Measurements from ENCODE around the gene DLG2. TPM values are rescaled to one million over a fixed set of nuclear protein-coding genes. Genes with fewer than 3 reads are reported as not detected.

DLG2 gene
- polyA plus RNA-seq, 3 donors, result 9.9 to 11.8 (median 10.1) TPM

DNA sequence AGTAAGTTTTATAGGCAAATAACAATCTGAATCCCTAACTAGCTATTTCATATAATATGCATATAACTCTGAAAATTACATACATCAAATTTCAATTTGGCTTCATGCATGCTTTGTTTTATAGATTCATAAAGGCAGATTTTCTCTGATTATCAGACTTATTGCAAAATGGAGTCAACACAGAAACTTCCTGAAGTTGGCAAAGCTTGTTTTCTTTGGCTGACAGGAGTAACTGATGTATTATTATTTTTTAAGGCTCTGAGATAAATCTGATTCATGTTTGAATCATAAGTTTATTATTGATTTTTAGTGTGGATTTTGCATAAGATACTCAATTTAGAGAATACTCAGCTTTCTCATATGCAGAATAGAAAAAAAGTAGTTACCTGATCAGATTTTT, 1984.6 kb downstream of the DLG2 start:
- DNase-seq (ENCODE audit: extremely low read depth in 1 of 11, low read depth in 9 of 11, low spot score in 4 of 11), result no peak

DNA sequence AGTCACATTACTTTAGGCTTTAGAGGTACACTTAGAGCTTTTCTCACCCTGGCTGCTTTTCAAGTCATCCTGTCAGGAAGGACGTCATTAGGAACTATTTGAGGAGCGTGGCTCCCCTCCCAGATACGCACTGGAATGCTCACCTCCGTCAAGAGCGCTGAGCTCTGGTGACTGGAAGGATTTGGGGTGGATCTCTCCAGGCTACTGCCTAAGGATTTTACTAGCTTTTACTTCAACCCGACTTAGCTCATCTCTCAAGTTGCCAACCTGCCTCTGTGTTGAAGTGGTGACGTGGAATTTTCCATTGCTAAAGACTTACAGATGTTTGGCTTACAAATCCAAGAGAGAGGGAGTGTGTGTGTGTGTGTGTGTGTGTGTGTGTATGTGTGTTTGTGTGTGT, 1985.6 kb downstream of the DLG2 start:
- no peak for DNase-seq (ENCODE audit: extremely low read depth in 1 of 11, low read depth in 9 of 11, low spot score in 4 of 11)

DNA sequence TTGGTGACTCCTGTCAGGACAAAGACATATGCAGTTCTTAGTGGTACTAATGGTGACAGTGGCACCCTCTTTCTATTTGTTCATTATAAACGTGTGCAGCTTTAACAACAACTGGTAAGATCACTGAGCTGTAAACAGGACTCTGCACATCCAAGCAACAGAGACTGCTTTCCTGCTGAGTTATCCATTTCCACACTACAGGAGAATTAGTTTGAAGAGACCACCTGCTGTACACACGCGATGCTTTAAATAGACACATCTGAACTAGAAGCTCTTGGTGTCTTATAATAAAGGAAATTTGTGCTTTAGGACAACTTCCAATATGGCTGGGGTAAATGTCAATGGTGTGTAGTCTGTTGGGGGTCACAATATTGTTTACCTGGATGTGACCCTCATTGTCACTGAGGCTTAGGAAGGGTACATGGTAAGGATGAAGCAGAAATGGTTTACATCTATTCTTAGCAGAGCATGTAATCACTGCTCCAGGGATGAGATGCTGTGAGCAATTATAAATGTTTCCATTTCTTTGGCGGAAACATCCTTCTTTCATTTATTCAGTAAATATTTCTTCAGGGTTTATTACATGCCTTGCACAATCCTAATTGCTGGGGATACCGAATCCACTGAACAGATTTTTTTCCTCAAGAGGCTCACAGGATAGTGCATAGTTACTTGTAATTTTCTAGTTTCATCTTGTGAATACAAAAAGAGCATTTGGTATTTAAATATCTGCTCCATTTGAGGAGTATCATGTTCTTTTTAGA, 1987.0 kb downstream of the DLG2 start:
- DNase-seq (ENCODE audit: extremely low read depth in 1 of 11, low read depth in 9 of 11, low spot score in 4 of 11), result no peak

DNA sequence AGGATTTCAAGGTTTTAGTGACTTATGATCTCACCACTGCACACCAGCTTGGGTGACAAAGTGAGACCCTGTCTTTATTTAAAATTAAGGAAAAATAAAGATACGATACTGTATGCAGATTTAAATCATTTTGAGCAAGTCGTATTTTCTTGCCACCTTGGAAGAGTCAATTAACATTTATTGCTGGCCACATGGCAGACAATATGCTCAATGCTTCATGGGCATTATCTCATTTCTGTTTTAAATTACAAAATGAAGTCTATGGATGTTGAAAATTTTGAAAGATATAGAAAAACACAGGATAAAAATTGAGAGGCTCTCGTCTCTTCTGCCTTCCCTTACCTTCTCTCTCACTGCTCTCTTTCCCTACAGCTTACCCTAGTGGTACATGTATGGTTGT, 1992.0 kb downstream of the DLG2 start:
- no peak for DNase-seq (ENCODE audit: extremely low read depth in 1 of 11, low read depth in 9 of 11, low spot score in 4 of 11)

DNA sequence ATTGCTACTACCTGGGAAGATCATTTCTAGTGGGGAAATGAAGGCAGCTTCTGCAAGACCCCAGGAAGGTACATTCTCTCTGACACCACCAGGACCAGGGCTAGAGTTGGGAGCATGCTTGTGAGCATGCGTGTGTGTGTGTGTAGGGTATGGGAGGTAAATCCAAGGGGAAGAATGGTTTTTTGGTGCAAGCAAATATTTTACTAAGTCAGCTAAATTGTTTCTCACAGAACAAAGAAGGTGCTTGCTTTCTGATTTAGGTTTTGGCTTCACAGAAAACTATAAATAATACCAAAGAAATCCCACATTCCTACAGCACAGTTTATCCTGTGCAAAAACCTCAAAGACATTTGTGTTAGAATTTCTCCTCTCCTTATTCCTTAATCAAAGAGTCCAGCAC, 1996.9 kb downstream of the DLG2 start:
- DNase-seq (ENCODE audit: extremely low read depth in 1 of 11, low read depth in 9 of 11, low spot score in 4 of 11), result no peak

DNA sequence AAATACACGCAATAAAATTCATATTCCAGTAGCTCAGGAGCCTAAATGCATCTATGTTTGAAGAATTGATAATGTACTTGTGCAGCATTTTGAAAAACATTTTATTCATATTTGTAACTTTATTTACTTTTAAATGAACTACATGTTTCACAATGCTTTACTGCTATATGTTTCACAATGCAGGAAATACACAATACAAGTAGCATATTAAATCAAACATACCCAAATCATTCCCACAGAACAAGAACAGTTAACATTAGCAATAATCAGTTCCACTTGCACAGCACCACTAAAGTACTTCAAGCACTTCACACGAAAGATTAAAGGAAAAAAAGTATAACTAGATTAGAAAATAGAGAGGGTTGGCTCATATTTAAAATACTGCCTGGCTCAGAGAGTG, 1997.4 kb downstream of the DLG2 start:
- DNase-seq (ENCODE audit: extremely low read depth in 1 of 11, low read depth in 9 of 11, low spot score in 4 of 11), result no peak

DNA sequence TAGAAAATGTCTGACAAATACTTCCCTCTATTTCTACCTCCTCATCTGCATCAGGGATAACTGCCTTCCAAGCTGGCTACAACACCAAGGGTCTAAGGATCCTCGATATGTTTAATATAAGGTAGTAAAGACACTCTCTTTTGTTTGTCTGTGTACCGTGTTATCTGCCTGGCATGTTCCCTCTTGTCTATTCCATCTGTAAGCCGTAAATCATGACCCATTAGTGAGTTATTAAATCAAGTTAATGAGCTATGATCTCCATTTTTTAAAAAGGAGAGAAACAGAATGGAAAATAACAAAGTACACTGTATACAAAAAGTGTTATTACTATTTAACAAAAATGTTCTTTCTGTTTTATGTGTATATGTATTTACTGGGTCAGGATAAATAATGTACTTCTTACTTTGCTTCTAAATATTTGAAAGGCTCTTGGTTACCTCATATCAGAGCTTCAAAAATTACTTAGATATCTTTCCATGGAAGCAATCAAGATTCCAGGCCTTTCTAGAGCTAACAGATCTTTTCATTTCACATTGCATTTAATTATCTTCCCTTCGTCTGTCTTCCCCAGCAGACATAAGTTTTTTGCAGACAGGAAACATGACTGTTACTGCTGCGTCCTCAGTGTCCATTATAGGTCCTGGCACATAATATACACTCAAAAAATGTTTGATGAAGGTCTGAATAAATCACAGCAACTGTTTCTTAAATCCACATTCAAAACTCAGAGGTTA, 1998.4 kb downstream of the DLG2 start:
- DNase-seq (ENCODE audit: extremely low read depth in 1 of 11, low read depth in 9 of 11, low spot score in 4 of 11), result no peak

DNA sequence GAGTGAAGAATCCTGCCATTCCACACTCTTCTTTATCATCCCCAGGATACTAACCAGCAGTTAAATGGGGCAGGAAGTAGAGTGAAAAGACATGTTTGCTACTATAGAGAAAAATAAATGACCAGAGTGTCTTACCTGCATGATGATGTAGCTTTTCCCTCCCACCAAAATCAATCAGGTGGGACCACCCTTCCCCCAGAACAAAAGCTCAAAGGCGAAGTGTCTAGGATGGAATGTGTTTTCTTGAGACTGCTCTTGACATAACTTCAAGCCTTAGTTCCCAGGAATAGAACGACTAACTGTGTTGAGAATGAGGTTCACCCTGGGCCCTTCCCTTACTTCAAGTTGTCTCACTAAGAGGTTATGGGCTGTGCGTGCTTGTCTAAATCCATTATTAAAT, 2001.8 kb downstream of the DLG2 start:
- DNase-seq (ENCODE audit: extremely low read depth in 1 of 11, low read depth in 9 of 11, low spot score in 4 of 11), result no peak

DNA sequence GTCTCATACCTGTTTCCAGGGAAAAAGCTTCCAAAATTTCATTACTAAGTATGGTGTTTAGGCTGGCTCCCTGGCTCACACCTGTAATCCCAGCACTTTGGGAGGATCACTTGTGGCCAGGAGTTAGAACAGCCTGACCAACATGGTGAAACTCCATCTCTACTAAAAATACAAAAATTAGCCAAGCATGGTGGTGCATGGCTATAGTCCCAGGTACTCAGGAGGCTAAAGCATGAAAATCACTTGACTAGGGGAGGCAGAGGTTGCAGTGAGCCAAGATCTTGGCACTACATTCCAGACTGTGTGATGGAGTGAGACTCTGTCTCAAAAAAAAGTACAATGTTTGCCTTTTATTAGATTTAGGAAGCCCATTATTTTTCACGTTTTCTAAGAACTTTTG, 2009.5 kb downstream of the DLG2 start:
- no peak for DNase-seq (ENCODE audit: extremely low read depth in 1 of 11, low read depth in 9 of 11, low spot score in 4 of 11)

DNA sequence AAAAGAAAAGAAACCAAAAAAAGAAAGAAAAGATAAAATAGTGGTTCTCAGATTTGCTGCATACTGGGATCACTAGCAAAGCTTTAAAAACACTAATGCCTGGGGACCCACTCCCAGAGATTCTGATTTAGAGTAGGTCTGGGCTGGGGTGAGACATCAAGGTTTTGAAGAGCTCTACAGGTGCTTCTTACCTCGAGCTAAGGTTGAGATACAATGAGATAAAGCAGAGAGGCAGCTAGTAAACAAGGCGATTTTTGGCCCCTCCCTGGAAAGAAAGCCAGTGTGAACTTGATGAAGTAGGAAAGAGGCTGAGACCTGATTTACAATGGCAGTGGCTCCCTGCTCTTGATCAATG, 2013.4 kb downstream of the DLG2 start:
- no peak for DNase-seq (ENCODE audit: extremely low read depth in 1 of 11, low read depth in 9 of 11, low spot score in 4 of 11)

DNA sequence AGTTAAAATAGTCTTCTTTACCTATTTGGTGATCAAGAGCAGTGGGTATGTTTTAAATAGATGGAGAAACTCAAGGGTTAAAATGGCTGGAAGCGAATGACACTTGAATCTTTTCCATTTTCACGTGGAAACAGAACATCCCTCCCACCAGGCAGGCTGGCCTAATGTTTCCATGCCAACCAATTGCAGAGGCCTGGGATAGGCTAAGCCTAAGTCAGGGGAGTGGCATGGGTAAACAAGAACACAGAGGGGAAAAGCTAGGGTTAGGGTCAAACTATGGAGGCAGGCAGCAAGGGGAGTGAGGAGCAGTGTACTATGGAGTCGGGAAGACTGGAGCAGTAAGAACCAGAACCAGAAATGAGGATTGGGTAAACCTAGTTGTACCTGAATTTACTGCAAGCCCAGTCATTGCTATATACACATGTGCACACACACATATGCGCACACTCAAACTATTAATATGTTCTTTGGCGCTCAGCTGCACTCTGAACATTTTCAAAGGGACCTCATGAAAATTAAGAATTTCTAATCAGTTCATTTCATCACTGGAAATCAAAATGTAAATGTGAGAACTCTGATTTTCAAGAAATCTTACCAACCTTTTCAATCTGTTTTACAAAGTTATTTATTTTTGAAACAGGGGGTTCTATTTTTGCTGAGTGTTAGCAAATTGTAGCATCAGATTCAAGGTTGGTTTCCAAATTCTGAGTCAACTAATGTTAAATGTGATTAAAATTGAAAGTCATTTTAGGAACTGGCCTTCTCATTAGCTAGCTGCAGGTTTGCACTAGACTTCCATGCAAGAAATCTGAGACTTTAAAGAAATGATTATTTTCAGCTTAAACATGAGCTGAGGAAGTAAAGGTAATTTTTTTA, 2014.0 kb downstream of the DLG2 start:
- no peak for DNase-seq (ENCODE audit: extremely low read depth in 1 of 11, low read depth in 9 of 11, low spot score in 4 of 11)

DNA sequence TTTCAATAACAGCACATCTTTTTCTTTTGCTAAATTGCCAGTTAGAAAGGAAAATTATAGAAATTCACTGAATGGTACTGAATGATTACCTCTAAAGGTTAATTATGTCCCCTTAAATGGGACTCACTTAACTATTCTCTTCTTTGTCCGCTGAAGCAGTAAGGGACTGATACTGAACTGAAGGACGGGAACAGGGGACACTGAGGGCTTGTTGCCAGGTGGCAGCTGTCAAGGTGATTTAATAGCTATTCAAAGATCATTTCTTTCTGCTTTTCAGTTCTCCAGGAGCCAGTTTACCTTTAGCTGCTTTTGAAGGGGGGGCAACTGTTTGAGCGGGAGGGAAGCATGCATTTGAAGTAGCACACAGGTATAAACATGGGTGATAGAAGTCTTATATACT, 2015.5 kb downstream of the DLG2 start:
- DNase-seq (ENCODE audit: extremely low read depth in 1 of 11, low read depth in 9 of 11, low spot score in 4 of 11), result no peak

DNA sequence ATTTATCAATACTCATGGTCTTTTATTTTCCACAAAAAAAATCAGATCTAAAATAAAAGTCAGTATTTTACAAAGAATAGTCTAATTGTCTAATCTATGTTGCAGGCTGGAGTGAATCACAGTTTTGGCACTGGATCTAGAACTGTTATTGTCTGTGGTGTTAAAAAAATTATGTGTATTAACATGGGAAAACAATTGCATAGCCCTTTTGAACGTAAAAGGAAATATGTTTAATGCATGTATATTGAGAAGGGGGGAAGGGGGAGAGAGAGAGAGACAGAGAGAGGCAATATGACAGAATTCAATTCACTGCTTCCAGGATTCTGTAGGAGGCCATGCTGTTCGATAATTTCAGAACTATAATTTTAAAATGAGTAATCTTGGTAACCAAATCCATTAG, 2016.1 kb downstream of the DLG2 start:
- no peak for DNase-seq (ENCODE audit: extremely low read depth in 1 of 11, low read depth in 9 of 11, low spot score in 4 of 11)

DNA sequence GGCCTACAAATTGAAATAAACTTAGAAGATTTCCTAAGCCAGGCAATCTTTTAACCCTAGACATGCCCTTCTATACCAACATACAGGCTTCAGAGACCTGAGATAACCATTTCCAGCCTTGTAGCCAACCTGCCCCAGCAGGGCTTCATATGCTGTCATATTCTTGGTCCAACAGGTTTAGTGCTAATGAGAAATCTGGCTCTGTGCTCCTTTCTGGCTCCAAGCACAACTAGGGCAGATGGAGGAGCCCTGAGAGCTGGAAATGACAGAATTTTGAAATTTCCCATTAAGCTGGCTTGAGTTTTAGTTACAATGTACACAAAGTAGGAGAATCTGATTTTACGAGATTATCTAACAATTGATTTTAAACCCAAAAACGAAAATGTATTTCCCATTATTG, 2018.0 kb downstream of the DLG2 start:
- DNase-seq (ENCODE audit: extremely low read depth in 1 of 11, low read depth in 9 of 11, low spot score in 4 of 11), result no peak

DNA sequence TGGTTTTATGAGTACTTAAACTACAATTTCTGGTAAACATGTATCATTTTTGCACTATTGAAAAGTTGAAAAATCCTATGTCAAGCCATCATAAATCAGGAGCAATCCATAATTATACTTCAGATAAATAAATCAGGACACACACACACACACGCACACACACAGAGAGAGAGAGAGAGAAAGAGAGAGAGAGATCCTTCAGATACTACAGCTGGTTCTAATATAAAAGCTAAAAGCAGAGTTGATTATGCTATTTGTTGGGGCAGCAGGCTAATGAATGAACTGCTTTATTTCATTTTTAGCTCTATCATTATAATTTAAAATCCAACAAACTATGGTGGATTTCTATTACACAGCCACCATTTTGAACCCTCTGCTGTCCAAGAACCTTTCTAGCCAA, 2018.6 kb downstream of the DLG2 start:
- DNase-seq (ENCODE audit: extremely low read depth in 1 of 11, low read depth in 9 of 11, low spot score in 4 of 11), result no peak

DNA sequence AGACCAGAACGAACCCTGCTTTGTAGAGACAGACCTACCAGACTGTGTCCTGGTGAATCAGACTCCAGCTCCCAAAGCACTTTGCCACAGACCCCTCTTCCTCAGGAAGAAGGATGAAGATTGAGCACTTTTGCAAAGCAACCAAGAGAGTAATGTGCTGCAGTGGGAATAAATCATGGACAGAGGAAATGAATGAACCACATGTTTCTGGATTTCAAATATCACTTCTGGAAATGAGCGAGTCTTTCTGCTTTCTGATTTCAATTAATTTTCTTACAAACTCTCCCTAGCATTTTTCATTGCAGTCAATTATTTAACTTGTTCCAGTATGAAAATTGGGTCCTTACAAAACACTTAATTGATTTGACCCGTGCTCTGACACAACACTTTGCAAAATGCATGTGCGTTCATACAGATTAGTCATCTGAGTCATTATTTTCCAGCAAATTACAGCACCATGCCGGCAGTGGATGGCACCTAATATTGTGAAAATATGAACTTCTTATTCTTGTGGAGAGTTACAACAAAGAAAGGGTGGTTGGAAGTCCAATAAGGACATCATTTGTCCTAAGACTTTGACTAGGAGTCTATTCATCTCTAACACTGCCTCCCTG, 2025.1 kb downstream of the DLG2 start:
- no peak for DNase-seq (ENCODE audit: extremely low read depth in 1 of 11, low read depth in 9 of 11, low spot score in 4 of 11)

DNA sequence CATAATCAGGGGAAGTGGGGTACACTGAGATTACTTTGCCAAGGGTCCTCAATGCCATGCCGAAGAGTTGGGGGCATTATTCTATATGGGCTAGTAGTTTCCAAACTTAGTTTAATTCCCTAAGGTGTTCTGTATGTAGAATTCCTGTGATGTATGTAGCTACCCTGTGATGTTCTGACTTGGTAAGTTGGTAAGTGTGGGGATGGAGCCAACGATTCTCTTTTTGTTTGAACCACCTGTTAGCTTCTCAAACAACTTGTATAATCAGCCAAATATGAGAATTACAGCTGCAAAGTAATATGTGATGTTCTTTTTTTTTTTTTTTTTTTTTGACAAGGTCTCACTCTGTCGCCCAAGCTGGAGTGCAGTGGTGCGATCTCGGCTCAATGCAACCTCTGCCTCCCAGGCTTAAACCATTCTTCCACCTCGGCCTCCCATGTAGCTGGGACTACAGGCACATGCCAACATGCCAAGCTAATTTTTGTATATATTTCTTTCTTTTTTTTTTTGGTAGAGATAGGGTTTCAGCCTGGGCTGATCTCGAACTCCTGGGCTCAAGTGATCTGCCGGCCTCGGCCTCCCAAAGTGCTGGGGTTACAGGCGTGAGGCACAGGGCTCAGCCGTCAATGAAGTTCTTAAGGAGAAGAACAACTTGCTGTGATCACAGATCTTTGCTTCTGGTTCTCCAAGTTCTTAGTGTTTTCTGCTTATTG, 2025.8 kb downstream of the DLG2 start:
- no peak for DNase-seq (ENCODE audit: extremely low read depth in 1 of 11, low read depth in 9 of 11, low spot score in 4 of 11)

DNA sequence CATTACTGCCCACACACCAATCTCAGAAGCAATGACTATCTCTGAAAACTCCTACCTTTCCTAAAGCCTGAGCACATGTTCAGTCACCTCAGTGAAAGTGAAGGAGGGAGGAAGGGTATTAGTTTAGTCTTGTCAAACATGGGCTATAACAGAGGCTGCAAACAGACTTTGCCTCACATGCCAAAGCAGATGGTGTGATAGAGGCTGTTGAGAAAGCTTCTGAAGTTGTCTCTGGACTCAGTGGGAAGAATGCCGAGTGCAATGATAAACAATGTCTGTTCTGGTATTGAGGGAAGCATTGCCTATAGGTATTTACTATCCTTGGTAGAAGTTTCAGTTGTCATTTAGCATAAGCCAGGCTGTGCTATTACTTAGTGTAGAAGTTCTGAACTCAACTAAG, 2026.5 kb downstream of the DLG2 start:
- no peak for DNase-seq (ENCODE audit: extremely low read depth in 1 of 11, low read depth in 9 of 11, low spot score in 4 of 11)

DNA sequence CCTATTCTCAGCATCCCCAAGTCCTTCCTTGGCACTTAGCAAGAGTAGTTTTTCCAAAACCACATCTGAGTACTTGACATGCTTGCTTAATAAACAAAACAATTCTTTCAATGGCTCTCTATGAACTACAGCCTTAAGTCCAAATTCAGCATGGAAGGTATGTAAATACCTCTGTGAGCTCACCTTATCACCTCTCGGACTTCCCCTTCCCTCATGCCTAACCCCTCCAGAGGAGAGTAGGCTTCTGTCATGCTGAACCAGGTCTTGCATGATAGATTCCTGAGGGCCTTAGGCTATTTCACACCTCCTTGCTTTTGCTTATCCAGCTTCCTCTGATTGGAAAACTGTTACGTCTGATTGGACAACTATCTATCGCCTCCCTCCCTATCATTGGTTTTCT, 2028.1 kb downstream of the DLG2 start:
- no peak for DNase-seq (ENCODE audit: extremely low read depth in 1 of 11, low read depth in 9 of 11, low spot score in 4 of 11)
